NCI-H2081 treated with DMSO at 0.1 percent for 48 hours (cell line): ENCODE data around the gene UNC45B.
"Not testable (repeated sequence)": the region's sequence is repeated elsewhere in the genome, so short reads cannot be mapped to it uniquely, and the experiment has no call there.

ENCODE experiments used
- DNase-seq: peaks from one replicate; lab custom pipeline; 2025; lab: John Stamatoyannopoulos, UW

UNC45B gene

GRCh38 chr17:35142467-35142796 lies 5.2 kb upstream of the UNC45B start:
- DNase-seq: no peak

GRCh38 chr17:35144840-35145239 lies 2.8 kb upstream of the UNC45B start:
- DNase-seq: no peak

GRCh38 chr17:35146214-35146833 lies 1.3 kb upstream of the UNC45B start:
- DNase-seq: no peak

- DNase-seq: no peak
These were observed 527 bp downstream of the UNC45B start for GRCh38 chr17:35148144-35148543.

GRCh38 chr17:35149941-35150340 lies 2.3 kb downstream of the UNC45B start:
- no peak for DNase-seq

- DNase-seq: not testable (repeated sequence)
These were observed 3.5 kb downstream of the UNC45B start for GRCh38 chr17:35151080-35151479.

- DNase-seq: no peak
These were observed 5.0 kb downstream of the UNC45B start for GRCh38 chr17:35152421-35153140.

- DNase-seq: no peak
These were observed 6.9 kb downstream of the UNC45B start for GRCh38 chr17:35154196-35155165.

- no peak for DNase-seq
These were observed 7.6 kb downstream of the UNC45B start for GRCh38 chr17:35155246-35155645.

- DNase-seq: no peak
These were observed 12.3 kb downstream of the UNC45B start for GRCh38 chr17:35159940-35160339.

GRCh38 chr17:35160354-35161201 lies 13.0 kb downstream of the UNC45B start:
- no peak for DNase-seq

GRCh38 chr17:35161281-35161761 lies 13.7 kb downstream of the UNC45B start:
- DNase-seq: no peak

- no peak for DNase-seq
These were observed 15.1 kb downstream of the UNC45B start for GRCh38 chr17:35162755-35163154.

GRCh38 chr17:35163886-35164285 lies 16.3 kb downstream of the UNC45B start:
- no peak for DNase-seq

GRCh38 chr17:35164716-35165115 lies 17.1 kb downstream of the UNC45B start:
- no peak for DNase-seq

GRCh38 chr17:35166526-35166925 lies 18.9 kb downstream of the UNC45B start:
- DNase-seq: no peak

- DNase-seq: no peak
These were observed 19.4 kb downstream of the UNC45B start for GRCh38 chr17:35167046-35167445.

- DNase-seq: no peak
These were observed 20.0 kb downstream of the UNC45B start for GRCh38 chr17:35167666-35168065.

GRCh38 chr17:35169835-35170363 lies 22.3 kb downstream of the UNC45B start:
- no peak for DNase-seq

GRCh38 chr17:35170968-35171771 lies 23.6 kb downstream of the UNC45B start:
- DNase-seq: no peak

- DNase-seq: no peak
These were observed 24.2 kb downstream of the UNC45B start for GRCh38 chr17:35171834-35172233.
